Measurements from ENCODE around the gene KIF16B.

GRCh38 chr20:16479666-16480065 lies 93.6 kb downstream of the KIF16B start:
- TF ChIP-seq, protein P1, sequence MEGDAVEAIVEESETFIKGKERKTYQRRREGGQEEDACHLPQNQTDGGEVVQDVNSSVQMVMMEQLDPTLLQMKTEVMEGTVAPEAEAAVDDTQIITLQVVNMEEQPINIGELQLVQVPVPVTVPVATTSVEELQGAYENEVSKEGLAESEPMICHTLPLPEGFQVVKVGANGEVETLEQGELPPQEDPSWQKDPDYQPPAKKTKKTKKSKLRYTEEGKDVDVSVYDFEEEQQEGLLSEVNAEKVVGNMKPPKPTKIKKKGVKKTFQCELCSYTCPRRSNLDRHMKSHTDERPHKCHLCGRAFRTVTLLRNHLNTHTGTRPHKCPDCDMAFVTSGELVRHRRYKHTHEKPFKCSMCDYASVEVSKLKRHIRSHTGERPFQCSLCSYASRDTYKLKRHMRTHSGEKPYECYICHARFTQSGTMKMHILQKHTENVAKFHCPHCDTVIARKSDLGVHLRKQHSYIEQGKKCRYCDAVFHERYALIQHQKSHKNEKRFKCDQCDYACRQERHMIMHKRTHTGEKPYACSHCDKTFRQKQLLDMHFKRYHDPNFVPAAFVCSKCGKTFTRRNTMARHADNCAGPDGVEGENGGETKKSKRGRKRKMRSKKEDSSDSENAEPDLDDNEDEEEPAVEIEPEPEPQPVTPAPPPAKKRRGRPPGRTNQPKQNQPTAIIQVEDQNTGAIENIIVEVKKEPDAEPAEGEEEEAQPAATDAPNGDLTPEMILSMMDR (IDR thresholded peaks at IDR 0.05), result no peak
- no peak for TF ChIP-seq POLR2A (IDR thresholded peaks at IDR 0.05)

Data from uterus (tissue), 2 donors.